MCF 10A (cell line): Measurements from ENCODE around the gene CEBPA. TPM values are rescaled to one million over a fixed set of nuclear protein-coding genes. Genes with fewer than 3 reads are reported as not detected.

Source experiments
- BruUV-seq: library from RNA; stranded (reverse); fragments of 400-500 nt; replicated peaks from 2 replicates; lab custom pipeline; 2021; lab: Mats Ljungman, UMichigan
- CTCF ChIA-PET: fragments of 300-600 bp; sonication (Branson Sonifier 250); formaldehyde crosslinking; extraction: SDS; loops from one replicate; lab custom pipeline; 2021; ENCODE audit warnings: antibody characterized with exemption, inconsistent platforms; lab: Yijun Ruan, JAX
- POLR2A ChIA-PET: fragments of 300-600, 350-650 bp; sonication (Branson Sonifier 250); formaldehyde crosslinking; extraction: SDS; loops from one replicate; lab custom pipeline; 2020; ENCODE audit warnings: antibody characterized with exemption, inconsistent platforms; lab: Yijun Ruan, JAX
- DNase-seq: peaks from one replicate; pipeline ENCODE4 v3.0.0-alpha.2; 2018; ENCODE audit not compliant: unreplicated experiment
- H3K27ac Mint-ChIP-seq: one replicate; pipeline ENCODE4 v1.8.0; 2022; ENCODE audit warnings: mild to moderate bottlenecking, low read depth, mixed read lengths; ENCODE audit not compliant: unreplicated experiment
- H3K27me3 Mint-ChIP-seq: one replicate; pipeline ENCODE4 v1.8.0; 2022; ENCODE audit warnings: mixed read lengths; ENCODE audit not compliant: insufficient read depth, unreplicated experiment
- H3K36me3 Mint-ChIP-seq: one replicate; pipeline ENCODE4 v1.8.0; 2022; ENCODE audit warnings: mild to moderate bottlenecking, moderate library complexity, mixed read lengths; ENCODE audit not compliant: insufficient read depth, unreplicated experiment
- H3K4me1 Mint-ChIP-seq: one replicate; pipeline ENCODE4 v1.8.0; 2022; ENCODE audit warnings: mixed read lengths; ENCODE audit not compliant: insufficient read depth, unreplicated experiment
- H3K4me3 Mint-ChIP-seq: one replicate; pipeline ENCODE4 v1.8.0; 2022; ENCODE audit warnings: mild to moderate bottlenecking, moderate library complexity, mixed read lengths; ENCODE audit not compliant: unreplicated experiment
- H3K9me3 Mint-ChIP-seq: one replicate; pipeline ENCODE4 v1.8.0; 2022; ENCODE audit warnings: mixed read lengths; ENCODE audit not compliant: unreplicated experiment
- intact Hi-C: fragments of 100-400 bp; cut with micrococcal nuclease; formaldehyde crosslinking; loops from 2 replicates; pipeline ENCODE4 v1.14.1; 2022
- total RNA-seq: library from RNA; stranded (reverse); gene quantifications from 2 replicates; pipeline ENCODE4 v1.2.3, GENCODE V29; 2022
- TF ChIP-seq, protein P1 (sequence below): fragments of 200-600 bp; IDR thresholded peaks from one replicate; pipeline ENCODE4 v1.8.0; 2022; ENCODE audit warnings: antibody characterized with exemption, mild to moderate bottlenecking; ENCODE audit not compliant: unreplicated experiment

CEBPA gene
- total RNA-seq, 1 experiment from 2014 or later, result 4.7 TPM

DNA sequence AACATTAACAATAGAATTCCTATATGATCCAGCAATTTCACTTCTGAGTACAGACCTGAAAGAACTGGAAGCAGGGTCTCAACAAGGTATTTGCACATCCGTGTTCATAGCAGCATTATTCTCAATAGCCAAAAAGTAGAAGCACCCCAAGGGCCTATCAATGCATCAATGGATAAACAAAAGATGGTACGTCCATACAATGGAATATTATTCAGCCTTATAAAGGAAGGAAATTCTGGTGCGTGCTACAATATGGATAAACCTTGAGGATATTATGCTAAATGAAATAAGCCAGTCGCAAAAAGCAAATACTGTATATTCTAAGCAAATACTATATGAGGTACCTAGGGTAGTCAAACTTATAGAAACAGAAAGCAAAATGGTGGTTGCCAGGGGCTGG lies 30.8 kb upstream of the CEBPA start:
- intact Hi-C loops, result loop anchor here (2.0 kb wide), 1 partner anchor 74 kb away; no protein-coding TSS in a partner anchor
- ChIA-PET POLR2A (interaction anchor here (1.0 to 1.3 kb wide), 2 partner anchors 8 to 41 kb away, joined by 4 read pairs; no protein-coding TSS in a partner anchor), CTCF (interaction anchor here (1.0 kb wide), 1 partner anchor 21 kb away, joined by 3 read pairs; no protein-coding TSS in a partner anchor)
- no peak for DNase-seq
- no peaks in the 10 kb centered on the region for H3K9me3 Mint-ChIP-seq
- no peaks in the 10 kb centered on the region for H3K27me3 Mint-ChIP-seq
- TF ChIP-seq, protein P1, sequence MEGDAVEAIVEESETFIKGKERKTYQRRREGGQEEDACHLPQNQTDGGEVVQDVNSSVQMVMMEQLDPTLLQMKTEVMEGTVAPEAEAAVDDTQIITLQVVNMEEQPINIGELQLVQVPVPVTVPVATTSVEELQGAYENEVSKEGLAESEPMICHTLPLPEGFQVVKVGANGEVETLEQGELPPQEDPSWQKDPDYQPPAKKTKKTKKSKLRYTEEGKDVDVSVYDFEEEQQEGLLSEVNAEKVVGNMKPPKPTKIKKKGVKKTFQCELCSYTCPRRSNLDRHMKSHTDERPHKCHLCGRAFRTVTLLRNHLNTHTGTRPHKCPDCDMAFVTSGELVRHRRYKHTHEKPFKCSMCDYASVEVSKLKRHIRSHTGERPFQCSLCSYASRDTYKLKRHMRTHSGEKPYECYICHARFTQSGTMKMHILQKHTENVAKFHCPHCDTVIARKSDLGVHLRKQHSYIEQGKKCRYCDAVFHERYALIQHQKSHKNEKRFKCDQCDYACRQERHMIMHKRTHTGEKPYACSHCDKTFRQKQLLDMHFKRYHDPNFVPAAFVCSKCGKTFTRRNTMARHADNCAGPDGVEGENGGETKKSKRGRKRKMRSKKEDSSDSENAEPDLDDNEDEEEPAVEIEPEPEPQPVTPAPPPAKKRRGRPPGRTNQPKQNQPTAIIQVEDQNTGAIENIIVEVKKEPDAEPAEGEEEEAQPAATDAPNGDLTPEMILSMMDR, result no peak
- no TSS peak for BruUV-seq
- peaks cover 8% of the 10 kb centered on the region for H3K4me1 Mint-ChIP-seq
- H3K36me3 Mint-ChIP-seq, result no peaks in the 10 kb centered on the region
- H3K4me3 Mint-ChIP-seq, result no peak overlapping the region
- H3K27ac Mint-ChIP-seq, result no peak overlapping the region

- no peaks in the 10 kb centered on the region for H3K36me3 Mint-ChIP-seq
- H3K27ac Mint-ChIP-seq, result no peak overlapping the region
- intact Hi-C loops, result loop anchor here (2.0 kb wide), 1 partner anchor 75 kb away; no protein-coding TSS in a partner anchor
- no peak for DNase-seq
- TF ChIP-seq, protein P1, result no peak
- ChIA-PET CTCF (interaction anchor here (0.6 to 2.0 kb wide), 5 partner anchors 18 to 97 kb away, joined by 3 to 6 read pairs (median 3); no protein-coding TSS in a partner anchor), POLR2A (interaction anchor here (1.3 kb wide), 1 partner anchor 9 kb away, joined by 4 read pairs; no protein-coding TSS in a partner anchor)
- no peaks in the 10 kb centered on the region for H3K27me3 Mint-ChIP-seq
- H3K4me3 Mint-ChIP-seq, result no peak overlapping the region
- no peaks in the 10 kb centered on the region for H3K9me3 Mint-ChIP-seq
- peaks cover 8% of the 10 kb centered on the region for H3K4me1 Mint-ChIP-seq
- no TSS peak for BruUV-seq
Measured at GRCh38 chr19:33332248-33332647, 29.9 kb upstream of the CEBPA start.

GRCh38 chr19:33329736-33330135 lies 27.4 kb upstream of the CEBPA start:
- Mint-ChIP-seq H3K27ac (no peak overlapping the region), H3K9me3 (no peaks in the 10 kb centered on the region), H3K36me3 (no peaks in the 10 kb centered on the region), H3K27me3 (no peaks in the 10 kb centered on the region), H3K4me3 (no peak overlapping the region), H3K4me1 (peaks cover 8% of the 10 kb centered on the region)
- no peak for DNase-seq
- CTCF ChIA-PET, result no interaction called here
- no TSS peak for BruUV-seq
- intact Hi-C loops, result no loop called here
- POLR2A ChIA-PET, result interaction anchor here (0.6 kb wide), 1 partner anchor 14 kb away, joined by 3 read pairs; no protein-coding TSS in a partner anchor
- TF ChIP-seq, protein P1, result no peak

DNA sequence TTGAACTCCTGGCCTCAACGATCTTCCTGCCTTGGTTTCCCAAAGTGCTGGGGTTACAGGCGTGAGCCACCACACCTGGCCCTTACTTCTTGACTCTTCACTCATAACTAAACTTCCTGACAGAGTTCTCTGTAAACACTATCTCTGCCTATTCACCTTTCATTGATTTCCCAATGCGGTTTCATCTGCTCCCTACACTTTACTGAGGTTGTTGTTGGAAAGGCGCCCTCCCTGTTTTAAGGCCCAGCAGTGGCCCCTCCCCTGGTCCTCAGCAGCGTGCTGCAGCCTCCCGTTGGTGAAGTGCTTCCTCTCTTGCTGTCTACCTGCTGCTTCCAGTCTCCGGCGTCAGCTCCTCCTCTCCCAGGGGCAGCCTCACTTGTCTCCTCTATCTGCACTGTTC lies 26.7 kb upstream of the CEBPA start:
- POLR2A ChIA-PET, result interaction anchor here (0.6 kb wide), 1 partner anchor 15 kb away, joined by 3 read pairs; no protein-coding TSS in a partner anchor
- H3K9me3 Mint-ChIP-seq, result no peaks in the 10 kb centered on the region
- intact Hi-C loops, result no loop called here
- DNase-seq, result no peak
- TF ChIP-seq, protein P1, result no peak
- H3K4me3 Mint-ChIP-seq, result no peak overlapping the region
- H3K27ac Mint-ChIP-seq, result no peak overlapping the region
- no peaks in the 10 kb centered on the region for H3K36me3 Mint-ChIP-seq
- H3K4me1 Mint-ChIP-seq, result peaks cover 8% of the 10 kb centered on the region
- no TSS peak for BruUV-seq
- CTCF ChIA-PET, result no interaction called here
- no peaks in the 10 kb centered on the region for H3K27me3 Mint-ChIP-seq
